Measurements from ENCODE around the gene ABHD13.

DNA sequence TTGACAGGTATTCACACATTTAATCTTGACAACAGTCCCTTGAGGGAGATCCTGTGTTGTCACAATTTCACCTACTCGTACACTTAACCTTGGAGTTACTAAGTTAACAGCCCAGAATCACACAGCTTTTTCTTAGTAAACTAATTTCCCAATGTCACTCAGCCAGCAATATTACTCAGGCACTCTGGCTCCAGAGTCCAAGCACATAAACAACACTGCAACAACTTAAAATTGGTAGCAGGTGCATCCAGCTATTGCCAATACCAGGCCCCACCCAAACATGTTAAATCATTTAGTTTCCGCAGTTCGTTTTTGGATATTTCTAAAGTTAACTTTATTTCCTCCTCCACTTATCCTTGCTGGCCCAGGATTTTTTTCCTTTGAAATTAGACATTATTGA lies 35.5 kb upstream of the ABHD13 start:
- no peak for TF ChIP-seq POLR2A (IDR thresholded peaks at IDR 0.05; ENCODE audit: low read length)
- TF ChIP-seq GATA1 (IDR thresholded peaks at IDR 0.05; ENCODE audit: low read depth, low read length), result no peak
